ENCODE results near the gene HOXB4. TPM values are rescaled to one million over a fixed set of nuclear protein-coding genes. Genes with fewer than 3 reads are reported as not detected.
A peak's percentile ranks its signal among the peaks of the same experiment; 100 is the strongest.

The HOXB4 gene
- total RNA-seq, 4 donors from 2014 or later: 0.18 to 1.8 (median 0.51) TPM

- H3K27ac ChIP-seq: peak overlapping the region in 3 of 4 donors; percentile 72 to 83 (median 79)
- DNase-seq (no peak), ATAC-seq (no peak)
- peak overlapping the region; percentile 53 to 67 (median 62) for H3K4me3 ChIP-seq
- H3K9me3 ChIP-seq: no peaks in the 10 kb centered on the region
- intact Hi-C loops (cut with DNase I; ENCODE audit: low total_unique reads) (no loop called here), in situ Hi-C loops (cut with MboI; ENCODE audit: low sequenced_read_pairs in 4 of 4) (no loop called here)
- no peak for TF ChIP-seq POLR2A (IDR thresholded peaks at IDR 0.05)
- no peak for TF ChIP-seq CTCF (IDR thresholded peaks at IDR 0.05 in 4 of 5, conservative IDR thresholded peaks at IDR 0.05 in 1 of 5)
- H3K4me1 ChIP-seq: peaks cover 5% of the 10 kb centered on the region in 2 donors
- H3K36me3 ChIP-seq: no peaks in the 10 kb centered on the region
- H3K27me3 ChIP-seq: peaks cover 27 to 77% (median 73%) of the 10 kb centered on the region in 3 donors
Observed at GRCh38 chr17:48577330-48577945, 712 bp downstream of the HOXB4 start.

- Histone ChIP-seq H3K4me1 (peaks cover 5 to 10% of the 10 kb centered on the region in 2 donors), H3K4me3 (peak overlapping the region; percentile 53 to 67 (median 62))
- intact Hi-C loops (cut with DNase I; ENCODE audit: low total_unique reads): no loop called here
Observed at GRCh38 chr17:48576479-48577309, 1.5 kb downstream of the HOXB4 start.

GRCh38 chr17:48575673-48576478, 2.3 kb downstream of the HOXB4 start:
- DNase-seq (no peak), ATAC-seq (no peak)
- Histone ChIP-seq H3K27ac (peak overlapping the region; percentile 40 to 83 (median 76)), H3K9me3 (no peaks in the 10 kb centered on the region), H3K36me3 (no peaks in the 10 kb centered on the region), H3K4me3 (peak overlapping the region in 3 of 4 donors; percentile 60 to 67 (median 65)), H3K27me3 (peaks cover 30 to 64% (median 62%) of the 10 kb centered on the region in 3 donors), H3K4me1 (peaks cover 5 to 11% of the 10 kb centered on the region in 2 donors)
- intact Hi-C loops (cut with DNase I; ENCODE audit: low total_unique reads): no loop called here
- TF ChIP-seq POLR2A (IDR thresholded peaks at IDR 0.05): no peak
- no peak for TF ChIP-seq CTCF (IDR thresholded peaks at IDR 0.05 in 4 of 5, conservative IDR thresholded peaks at IDR 0.05 in 1 of 5)
- in situ Hi-C loops (cut with MboI; ENCODE audit: low sequenced_read_pairs in 4 of 4): no loop called here

More at GRCh38 chr17:48576479-48577309, 1.5 kb downstream of the HOXB4 start:
- ATAC-seq (no peak), DNase-seq (no peak)
- H3K27ac ChIP-seq: peak overlapping the region; percentile 40 to 83 (median 76)
- H3K36me3 ChIP-seq: no peaks in the 10 kb centered on the region
- H3K27me3 ChIP-seq: peaks cover 31 to 71% (median 67%) of the 10 kb centered on the region in 3 donors
- TF ChIP-seq POLR2A (IDR thresholded peaks at IDR 0.05): no peak
- no peak for TF ChIP-seq CTCF (IDR thresholded peaks at IDR 0.05 in 4 of 5, conservative IDR thresholded peaks at IDR 0.05 in 1 of 5)
- H3K9me3 ChIP-seq: no peaks in the 10 kb centered on the region
- in situ Hi-C loops (cut with MboI; ENCODE audit: low sequenced_read_pairs in 4 of 4): no loop called here

GRCh38 chr17:48575066-48575582, 3.0 kb downstream of the HOXB4 start:
- Histone ChIP-seq H3K27me3 (peaks cover 32 to 62% (median 56%) of the 10 kb centered on the region in 3 donors), H3K27ac (peak overlapping the region in 1 of 4 donors; percentile 79), H3K4me1 (peaks cover 5 to 11% of the 10 kb centered on the region in 2 donors), H3K9me3 (no peaks in the 10 kb centered on the region), H3K36me3 (no peaks in the 10 kb centered on the region), H3K4me3 (no peak overlapping the region)
- intact Hi-C loops (cut with DNase I; ENCODE audit: low total_unique reads): no loop called here
- DNase-seq (no peak), ATAC-seq (no peak)
- TF ChIP-seq CTCF (IDR thresholded peaks at IDR 0.05 in 4 of 5, conservative IDR thresholded peaks at IDR 0.05 in 1 of 5) (no peak), POLR2A (IDR thresholded peaks at IDR 0.05) (no peak)
- in situ Hi-C loops (cut with MboI; ENCODE audit: low sequenced_read_pairs in 4 of 4): no loop called here

Data from gastrocnemius medialis (tissue), 4 donors.